Lower lobe of right lung (tissue), 2 donors: ENCODE results near the gene NT5C3B. TPM values are rescaled to one million over a fixed set of nuclear protein-coding genes. Genes with fewer than 3 reads are reported as not detected.

Experiments
- ATAC-seq, 2 donors: fragments of 200-7000 bp; cut with Tn5 transposase; one replicate each; pipeline ENCODE4 v1.9.1; 2020 to 2022; ENCODE audit warnings: mild to moderate bottlenecking in 2 of 2, moderate library complexity in 2 of 2
- DNase-seq: peaks from one replicate; pipeline ENCODE4 v3.0.0-alpha.2; 2020
- H3K27ac ChIP-seq: fragments of 200-600 bp; one replicate; pipeline ENCODE4 v1.8.0; 2022
- H3K27me3 ChIP-seq: fragments of 200-600 bp; one replicate; pipeline ENCODE4 v1.8.0; 2022; ENCODE audit warnings: low read depth
- H3K36me3 ChIP-seq: fragments of 200-600 bp; one replicate; pipeline ENCODE4 v1.8.0; 2022; ENCODE audit warnings: mild to moderate bottlenecking
- H3K4me1 ChIP-seq: fragments of 200-600 bp; one replicate; pipeline ENCODE4 v1.8.0; 2022
- H3K4me3 ChIP-seq: fragments of 200-600 bp; one replicate; pipeline ENCODE4 v1.8.0; 2022; ENCODE audit warnings: mild to moderate bottlenecking
- H3K9me3 ChIP-seq: fragments of 200-600 bp; one replicate; pipeline ENCODE4 v1.8.0; 2022
- intact Hi-C: fragments of 100-400 bp; cut with DNase I; formaldehyde crosslinking; loops from one replicate; pipeline ENCODE4 v1.11.0; 2022
- total RNA-seq: library from RNA; stranded (reverse); fragmentation: NEBNext Ultra II Directional; extraction: Animal tissue kit (Norgen Biotek cat#: 25700); gene quantifications from one replicate; pipeline ENCODE4 v1.2.1, GENCODE V29; 2021
- TF ChIP-seq, protein P1 (sequence below): fragments of 200-600 bp; IDR thresholded peaks from one replicate; pipeline ENCODE4 v1.8.0; 2022; ENCODE audit warnings: antibody characterized with exemption, mild to moderate bottlenecking
- donor health status: DM: no; HTN: yes; CAD: no; lungs with severe emphysema.

The NT5C3B gene
- total RNA-seq, 1 donor from 2014 or later, result 32.0 TPM

DNA sequence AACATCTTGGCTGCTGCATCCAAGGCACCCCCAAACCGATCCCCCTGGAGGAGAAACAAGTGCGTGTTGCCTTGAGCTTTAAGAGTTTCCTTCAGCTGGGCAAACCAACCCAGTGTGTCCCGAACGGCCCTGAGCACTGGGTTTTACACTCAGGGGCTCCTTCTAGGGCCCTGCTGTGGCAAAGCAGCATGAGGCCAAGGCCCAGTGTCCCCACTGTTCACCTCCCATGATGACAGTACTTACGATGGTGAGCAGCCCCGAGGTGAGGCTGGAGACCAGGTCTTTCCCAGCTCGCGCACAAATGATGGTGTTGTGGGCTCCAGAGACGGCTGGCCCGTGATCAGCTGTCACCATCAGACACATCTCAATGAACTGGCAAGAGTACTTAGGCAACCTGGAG is 35.8 kb upstream of the NT5C3B start:
- Histone ChIP-seq H3K4me3 (no peak overlapping the region), H3K9me3 (no peaks in the 10 kb centered on the region), H3K36me3 (peaks cover 84% of the 10 kb centered on the region), H3K27me3 (no peaks in the 10 kb centered on the region), H3K27ac (no peak overlapping the region), H3K4me1 (no peaks in the 10 kb centered on the region)
- ATAC-seq (no peak), DNase-seq (no peak)
- TF ChIP-seq, protein P1, sequence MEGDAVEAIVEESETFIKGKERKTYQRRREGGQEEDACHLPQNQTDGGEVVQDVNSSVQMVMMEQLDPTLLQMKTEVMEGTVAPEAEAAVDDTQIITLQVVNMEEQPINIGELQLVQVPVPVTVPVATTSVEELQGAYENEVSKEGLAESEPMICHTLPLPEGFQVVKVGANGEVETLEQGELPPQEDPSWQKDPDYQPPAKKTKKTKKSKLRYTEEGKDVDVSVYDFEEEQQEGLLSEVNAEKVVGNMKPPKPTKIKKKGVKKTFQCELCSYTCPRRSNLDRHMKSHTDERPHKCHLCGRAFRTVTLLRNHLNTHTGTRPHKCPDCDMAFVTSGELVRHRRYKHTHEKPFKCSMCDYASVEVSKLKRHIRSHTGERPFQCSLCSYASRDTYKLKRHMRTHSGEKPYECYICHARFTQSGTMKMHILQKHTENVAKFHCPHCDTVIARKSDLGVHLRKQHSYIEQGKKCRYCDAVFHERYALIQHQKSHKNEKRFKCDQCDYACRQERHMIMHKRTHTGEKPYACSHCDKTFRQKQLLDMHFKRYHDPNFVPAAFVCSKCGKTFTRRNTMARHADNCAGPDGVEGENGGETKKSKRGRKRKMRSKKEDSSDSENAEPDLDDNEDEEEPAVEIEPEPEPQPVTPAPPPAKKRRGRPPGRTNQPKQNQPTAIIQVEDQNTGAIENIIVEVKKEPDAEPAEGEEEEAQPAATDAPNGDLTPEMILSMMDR, result no peak
- intact Hi-C loops, result no loop called here

DNA sequence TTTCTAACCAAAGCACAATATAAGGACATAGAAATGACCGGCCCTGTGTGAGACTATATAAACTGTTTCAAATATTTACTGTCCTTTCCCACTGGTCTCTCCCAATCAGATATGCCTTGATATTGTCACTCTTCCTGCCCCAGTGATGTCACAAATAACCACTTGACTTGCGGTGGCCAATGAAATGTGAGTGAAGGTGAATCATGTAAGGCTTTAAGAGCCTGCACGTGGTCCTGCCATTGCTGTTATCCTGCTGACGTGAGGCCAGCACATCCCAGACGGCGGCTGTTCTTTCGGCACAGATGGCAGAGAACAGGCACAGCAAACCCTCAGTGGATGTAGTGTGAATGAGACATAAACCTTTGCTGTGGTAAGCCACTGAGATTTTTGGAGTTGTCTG is 34.6 kb upstream of the NT5C3B start:
- Histone ChIP-seq H3K4me3 (no peak overlapping the region), H3K9me3 (no peaks in the 10 kb centered on the region), H3K27me3 (no peaks in the 10 kb centered on the region), H3K27ac (no peak overlapping the region), H3K4me1 (peaks cover under 1% of the 10 kb centered on the region), H3K36me3 (peaks cover 81% of the 10 kb centered on the region)
- intact Hi-C loops, result no loop called here
- DNase-seq (no peak), ATAC-seq (no peak)
- TF ChIP-seq, protein P1, result no peak

DNA sequence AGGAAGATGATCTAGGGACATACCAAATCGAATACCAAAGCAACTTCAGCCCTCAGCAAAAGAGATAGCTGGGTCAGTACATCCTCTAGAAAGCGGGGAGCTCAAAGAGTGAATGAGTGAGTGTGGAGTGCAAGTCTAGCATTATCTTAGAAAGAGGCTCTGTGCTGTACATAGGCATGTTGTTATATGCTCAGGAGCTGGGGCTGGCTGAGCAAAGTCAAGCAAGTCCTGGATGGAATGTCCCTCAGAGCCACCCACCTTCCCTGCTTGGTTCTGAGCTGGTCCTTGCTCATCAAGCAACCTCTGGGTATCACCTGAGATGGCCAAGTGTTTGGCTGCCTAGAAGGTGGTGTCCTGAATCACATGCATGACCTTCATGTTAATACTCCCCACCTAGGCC is 34.1 kb upstream of the NT5C3B start:
- DNase-seq, result no peak
- TF ChIP-seq, protein P1, result no peak
- peaks cover 81% of the 10 kb centered on the region for H3K36me3 ChIP-seq
- peaks cover 4% of the 10 kb centered on the region for H3K4me1 ChIP-seq
- H3K27me3 ChIP-seq, result no peaks in the 10 kb centered on the region
- H3K27ac ChIP-seq, result no peak overlapping the region
- no peaks in the 10 kb centered on the region for H3K9me3 ChIP-seq
- intact Hi-C loops, result no loop called here
- ATAC-seq, result no peak
- no peak overlapping the region for H3K4me3 ChIP-seq

DNA sequence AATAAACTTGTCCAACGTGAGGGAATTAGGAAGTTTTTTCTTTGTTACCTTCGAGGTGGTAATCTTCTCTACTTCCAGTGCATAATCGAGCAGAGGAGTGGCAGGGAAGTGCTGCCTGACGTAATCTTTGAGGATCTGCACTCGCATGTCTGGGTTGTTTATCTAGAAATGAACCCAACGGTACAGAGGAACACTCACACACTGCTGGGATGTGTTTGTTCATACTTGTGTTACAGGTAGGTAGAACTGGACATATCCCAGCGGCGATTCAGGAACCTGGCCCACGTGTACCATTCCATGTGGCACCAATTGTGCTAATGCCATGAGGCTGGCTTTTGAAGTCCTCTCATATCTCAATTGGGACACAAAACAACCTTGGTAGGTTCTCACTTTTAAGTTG is 33.4 kb upstream of the NT5C3B start:
- no peak overlapping the region for H3K4me3 ChIP-seq
- peaks cover 4% of the 10 kb centered on the region for H3K4me1 ChIP-seq
- H3K9me3 ChIP-seq, result no peaks in the 10 kb centered on the region
- H3K36me3 ChIP-seq, result peaks cover 75% of the 10 kb centered on the region
- ATAC-seq (peak; percentile 44 to 56), DNase-seq (no peak)
- no peak overlapping the region for H3K27ac ChIP-seq
- intact Hi-C loops, result no loop called here
- TF ChIP-seq, protein P1, result no peak
- no peaks in the 10 kb centered on the region for H3K27me3 ChIP-seq

DNA sequence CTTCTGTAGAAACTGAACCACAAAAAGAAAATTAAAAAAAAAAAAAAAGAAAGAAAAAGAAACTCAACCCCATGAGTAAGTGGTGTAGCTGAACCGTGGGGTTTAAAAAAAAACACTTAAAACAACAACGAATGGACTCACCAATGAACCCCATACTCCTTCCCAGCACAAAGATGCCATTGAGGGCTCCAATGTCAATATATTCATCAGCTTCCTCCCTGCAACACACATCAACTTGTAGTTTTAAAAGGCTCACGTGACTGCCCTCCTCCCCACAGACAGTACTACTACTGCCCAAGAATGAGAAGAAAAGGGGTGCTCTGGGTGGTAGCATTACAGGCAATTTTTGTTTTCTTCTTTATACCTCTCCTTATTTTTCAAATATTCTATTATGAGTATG is 32.5 kb upstream of the NT5C3B start:
- no peaks in the 10 kb centered on the region for H3K27me3 ChIP-seq
- H3K27ac ChIP-seq, result no peak overlapping the region
- H3K4me3 ChIP-seq, result no peak overlapping the region
- intact Hi-C loops, result no loop called here
- H3K4me1 ChIP-seq, result peaks cover 12% of the 10 kb centered on the region
- peaks cover 66% of the 10 kb centered on the region for H3K36me3 ChIP-seq
- ATAC-seq (no peak), DNase-seq (no peak)
- H3K9me3 ChIP-seq, result no peaks in the 10 kb centered on the region
- TF ChIP-seq, protein P1, result no peak

DNA sequence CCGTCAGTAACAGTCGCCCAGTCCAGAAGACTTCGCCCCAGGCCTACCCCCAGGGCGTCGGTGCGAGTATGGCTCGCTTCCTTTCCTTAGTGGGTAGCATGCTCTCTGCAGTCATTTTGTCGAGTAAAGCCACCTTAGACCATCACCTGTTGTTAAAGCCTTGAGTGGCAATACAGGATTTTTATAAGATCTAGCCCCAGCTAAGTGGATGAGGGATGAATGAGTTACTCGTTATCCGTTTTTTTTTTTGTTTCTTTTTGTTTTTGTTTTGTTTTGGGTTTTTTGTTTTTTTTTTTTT is 29.5 kb upstream of the NT5C3B start:
- TF ChIP-seq, protein P1, result no peak
- Histone ChIP-seq H3K36me3 (peaks cover 36% of the 10 kb centered on the region), H3K9me3 (no peaks in the 10 kb centered on the region), H3K4me1 (peaks cover 36% of the 10 kb centered on the region), H3K27me3 (no peaks in the 10 kb centered on the region), H3K4me3 (peak overlapping the region; percentile 100), H3K27ac (peak overlapping the region; percentile 97)
- intact Hi-C loops, result no loop called here
- no peak for ATAC-seq
- no peak for DNase-seq
